ENCODE results near the gene MAB21L4.

DNA sequence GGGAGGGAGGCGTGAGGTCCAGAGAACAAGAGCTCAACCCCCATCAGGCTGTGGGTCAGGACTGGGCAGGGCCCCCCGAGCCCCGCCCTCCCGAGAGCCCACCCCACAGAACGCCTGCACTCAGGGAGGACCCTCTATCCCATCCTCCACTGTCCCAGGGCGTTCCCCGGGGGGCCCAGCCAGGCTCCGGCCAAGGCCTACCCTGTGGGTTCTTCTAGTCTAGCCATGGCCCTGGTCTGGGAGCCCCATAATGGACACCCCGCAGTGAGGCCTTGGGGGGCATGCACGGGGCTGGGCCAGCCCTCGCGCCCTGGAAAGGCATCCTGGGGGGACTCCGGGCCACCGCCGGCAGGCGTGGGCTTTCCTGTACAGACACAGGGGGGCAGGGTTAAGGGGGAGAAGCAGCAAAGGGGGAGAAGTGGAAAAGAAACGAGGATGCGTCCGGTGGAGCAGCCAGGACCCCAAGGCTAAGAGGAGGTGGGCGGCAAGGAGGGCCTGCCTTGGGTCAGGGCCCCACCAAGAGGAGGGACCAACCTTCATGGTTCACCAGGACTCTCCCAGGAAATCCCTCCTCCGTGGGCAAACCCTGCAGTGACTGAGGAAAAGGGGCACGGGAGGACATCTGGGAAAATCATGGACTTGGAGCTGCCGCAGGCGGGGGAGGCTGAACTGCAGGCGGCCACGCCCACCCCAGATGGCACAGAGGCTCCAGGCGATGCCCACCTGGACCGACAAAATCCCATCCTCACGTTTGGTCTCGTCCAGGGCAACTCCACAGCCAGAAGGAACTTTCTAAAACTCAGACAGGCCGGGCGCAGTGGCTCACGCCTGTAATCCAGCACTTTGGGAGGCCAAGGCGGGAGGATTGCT, 7.5 kb upstream of the MAB21L4 start:
- TF ChIP-seq, protein P1, sequence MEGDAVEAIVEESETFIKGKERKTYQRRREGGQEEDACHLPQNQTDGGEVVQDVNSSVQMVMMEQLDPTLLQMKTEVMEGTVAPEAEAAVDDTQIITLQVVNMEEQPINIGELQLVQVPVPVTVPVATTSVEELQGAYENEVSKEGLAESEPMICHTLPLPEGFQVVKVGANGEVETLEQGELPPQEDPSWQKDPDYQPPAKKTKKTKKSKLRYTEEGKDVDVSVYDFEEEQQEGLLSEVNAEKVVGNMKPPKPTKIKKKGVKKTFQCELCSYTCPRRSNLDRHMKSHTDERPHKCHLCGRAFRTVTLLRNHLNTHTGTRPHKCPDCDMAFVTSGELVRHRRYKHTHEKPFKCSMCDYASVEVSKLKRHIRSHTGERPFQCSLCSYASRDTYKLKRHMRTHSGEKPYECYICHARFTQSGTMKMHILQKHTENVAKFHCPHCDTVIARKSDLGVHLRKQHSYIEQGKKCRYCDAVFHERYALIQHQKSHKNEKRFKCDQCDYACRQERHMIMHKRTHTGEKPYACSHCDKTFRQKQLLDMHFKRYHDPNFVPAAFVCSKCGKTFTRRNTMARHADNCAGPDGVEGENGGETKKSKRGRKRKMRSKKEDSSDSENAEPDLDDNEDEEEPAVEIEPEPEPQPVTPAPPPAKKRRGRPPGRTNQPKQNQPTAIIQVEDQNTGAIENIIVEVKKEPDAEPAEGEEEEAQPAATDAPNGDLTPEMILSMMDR (IDR thresholded peaks at IDR 0.05) = no peak
- TF ChIP-seq POLR2A (IDR thresholded peaks at IDR 0.05) = no peak

Data from lower leg skin (tissue), 3 donors.